Measurements from ENCODE around the gene DAAM1.

DAAM1 gene

DNA sequence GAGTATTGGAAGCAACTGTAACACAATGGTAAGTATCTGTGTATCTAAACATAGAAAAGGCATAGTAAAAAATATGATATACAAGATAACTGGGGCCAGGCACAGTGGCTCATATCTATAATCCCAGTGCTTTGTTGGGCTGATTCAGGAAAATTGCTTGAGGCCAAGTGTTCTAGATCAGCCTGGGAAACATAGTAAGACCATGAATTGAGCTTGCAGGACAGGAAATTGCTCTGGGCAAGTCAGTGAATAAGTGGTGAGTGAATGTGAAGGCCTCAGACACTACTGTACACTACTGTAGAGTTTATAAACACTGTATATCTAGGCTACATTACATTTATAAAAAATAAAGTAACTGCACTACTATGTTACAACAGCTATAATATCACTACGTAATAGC is 201.5 kb downstream of the DAAM1 start:
- TF ChIP-seq, protein P1, sequence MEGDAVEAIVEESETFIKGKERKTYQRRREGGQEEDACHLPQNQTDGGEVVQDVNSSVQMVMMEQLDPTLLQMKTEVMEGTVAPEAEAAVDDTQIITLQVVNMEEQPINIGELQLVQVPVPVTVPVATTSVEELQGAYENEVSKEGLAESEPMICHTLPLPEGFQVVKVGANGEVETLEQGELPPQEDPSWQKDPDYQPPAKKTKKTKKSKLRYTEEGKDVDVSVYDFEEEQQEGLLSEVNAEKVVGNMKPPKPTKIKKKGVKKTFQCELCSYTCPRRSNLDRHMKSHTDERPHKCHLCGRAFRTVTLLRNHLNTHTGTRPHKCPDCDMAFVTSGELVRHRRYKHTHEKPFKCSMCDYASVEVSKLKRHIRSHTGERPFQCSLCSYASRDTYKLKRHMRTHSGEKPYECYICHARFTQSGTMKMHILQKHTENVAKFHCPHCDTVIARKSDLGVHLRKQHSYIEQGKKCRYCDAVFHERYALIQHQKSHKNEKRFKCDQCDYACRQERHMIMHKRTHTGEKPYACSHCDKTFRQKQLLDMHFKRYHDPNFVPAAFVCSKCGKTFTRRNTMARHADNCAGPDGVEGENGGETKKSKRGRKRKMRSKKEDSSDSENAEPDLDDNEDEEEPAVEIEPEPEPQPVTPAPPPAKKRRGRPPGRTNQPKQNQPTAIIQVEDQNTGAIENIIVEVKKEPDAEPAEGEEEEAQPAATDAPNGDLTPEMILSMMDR (IDR thresholded peaks at IDR 0.05; ENCODE audit: low read depth, low read length): no peak
- in situ Hi-C loops (cut with HindIII; ENCODE audit: low sequenced_read_pairs): no loop called here
- DNase-seq (ENCODE audit: low read depth, low spot score): no peak
- no peak overlapping the region for H3K4me3 ChIP-seq (ENCODE audit: low read depth, low read length)

DNA sequence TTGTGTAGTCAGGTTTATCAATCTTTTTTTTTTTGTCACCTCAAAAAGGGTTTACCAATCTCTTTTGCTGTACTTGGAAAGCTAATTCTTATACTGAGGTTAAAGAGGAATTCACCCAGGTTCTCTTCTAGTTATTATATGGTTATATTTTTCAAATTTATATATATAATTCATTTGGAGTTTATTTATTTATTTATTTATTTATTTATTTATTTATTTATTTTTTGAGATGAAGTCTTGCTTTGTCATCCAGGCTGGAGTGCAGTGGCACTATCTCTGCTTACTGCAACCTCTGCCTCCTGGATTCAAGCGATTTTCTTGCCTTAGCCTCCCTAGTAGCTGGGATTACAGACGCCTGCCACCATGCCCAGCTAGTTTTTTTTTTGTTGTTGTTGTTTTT is 202.9 kb downstream of the DAAM1 start:
- in situ Hi-C loops (cut with HindIII; ENCODE audit: low sequenced_read_pairs): no loop called here
- no peak for DNase-seq (ENCODE audit: low read depth, low spot score)
- TF ChIP-seq, protein P1 (IDR thresholded peaks at IDR 0.05; ENCODE audit: low read depth, low read length): no peak
- no peak overlapping the region for H3K4me3 ChIP-seq (ENCODE audit: low read depth, low read length)

DNA sequence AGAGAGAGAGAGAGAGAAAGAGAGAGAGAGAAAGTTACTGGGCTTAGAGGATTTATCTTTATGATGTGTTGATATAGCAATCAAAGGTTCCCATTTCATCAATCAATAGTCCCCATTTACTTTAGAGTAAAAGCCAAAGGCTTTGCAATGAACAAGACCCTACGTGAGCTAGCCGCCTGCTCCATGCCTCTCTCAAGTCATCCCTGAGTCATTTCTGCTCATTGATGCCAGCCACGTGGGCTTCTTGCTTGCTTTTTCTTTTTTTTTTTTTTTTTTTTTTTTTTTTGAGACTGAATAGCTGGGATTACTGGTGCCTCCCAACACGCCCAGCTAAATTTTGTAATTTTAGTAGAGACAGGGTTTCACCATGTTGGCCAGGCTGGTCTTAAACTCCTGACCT is 205.8 kb downstream of the DAAM1 start:
- TF ChIP-seq, protein P1 (IDR thresholded peaks at IDR 0.05; ENCODE audit: low read depth, low read length): no peak
- DNase-seq (ENCODE audit: low read depth, low spot score): no peak
- in situ Hi-C loops (cut with HindIII; ENCODE audit: low sequenced_read_pairs): no loop called here
- H3K4me3 ChIP-seq (ENCODE audit: low read depth, low read length): no peak overlapping the region

DNA sequence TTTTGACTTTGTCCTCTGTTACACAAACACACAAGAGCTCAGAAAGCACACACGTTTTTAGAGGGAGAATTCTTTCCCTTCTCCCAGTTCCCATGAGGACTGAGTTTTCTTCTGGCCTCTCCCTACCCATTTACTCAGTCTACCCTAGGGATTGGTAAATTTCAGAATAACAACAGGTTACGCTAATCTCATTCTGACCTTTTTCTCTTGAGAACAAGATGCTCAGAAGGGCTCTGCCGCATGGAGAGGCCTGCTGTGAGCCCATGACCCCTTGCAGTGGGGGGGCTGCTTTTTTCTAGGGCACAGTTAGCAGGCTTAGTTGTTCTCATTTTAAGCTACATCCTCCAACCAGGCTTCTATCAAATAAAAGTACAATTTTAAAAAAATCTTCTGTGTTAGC is 207.2 kb downstream of the DAAM1 start:
- no peak overlapping the region for H3K4me3 ChIP-seq (ENCODE audit: low read depth, low read length)
- no peak for DNase-seq (ENCODE audit: low read depth, low spot score)
- in situ Hi-C loops (cut with HindIII; ENCODE audit: low sequenced_read_pairs): no loop called here
- TF ChIP-seq, protein P1 (IDR thresholded peaks at IDR 0.05; ENCODE audit: low read depth, low read length): no peak

DNA sequence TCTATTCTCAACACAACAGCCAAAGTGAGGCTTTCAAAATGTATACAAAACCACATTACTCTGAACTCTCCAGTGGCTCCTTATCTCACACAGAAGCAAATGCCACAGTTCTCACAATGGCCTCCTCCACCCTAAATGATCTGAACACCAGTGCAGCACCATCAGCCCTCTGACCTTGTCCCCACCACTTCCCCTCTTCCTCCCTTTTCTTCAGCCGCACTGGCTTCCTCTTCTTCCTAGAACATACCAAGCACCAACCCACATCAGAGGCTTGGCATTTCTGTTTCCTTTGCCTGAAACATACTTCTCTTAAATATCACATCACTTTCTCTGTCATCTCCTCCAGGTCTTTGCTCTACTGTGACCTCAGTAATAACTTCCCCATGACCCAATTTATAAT is 210.4 kb downstream of the DAAM1 start:
- TF ChIP-seq, protein P1 (IDR thresholded peaks at IDR 0.05; ENCODE audit: low read depth, low read length): no peak
- no peak for DNase-seq (ENCODE audit: low read depth, low spot score)
- no peak overlapping the region for H3K4me3 ChIP-seq (ENCODE audit: low read depth, low read length)
- in situ Hi-C loops (cut with HindIII; ENCODE audit: low sequenced_read_pairs): no loop called here

DNA sequence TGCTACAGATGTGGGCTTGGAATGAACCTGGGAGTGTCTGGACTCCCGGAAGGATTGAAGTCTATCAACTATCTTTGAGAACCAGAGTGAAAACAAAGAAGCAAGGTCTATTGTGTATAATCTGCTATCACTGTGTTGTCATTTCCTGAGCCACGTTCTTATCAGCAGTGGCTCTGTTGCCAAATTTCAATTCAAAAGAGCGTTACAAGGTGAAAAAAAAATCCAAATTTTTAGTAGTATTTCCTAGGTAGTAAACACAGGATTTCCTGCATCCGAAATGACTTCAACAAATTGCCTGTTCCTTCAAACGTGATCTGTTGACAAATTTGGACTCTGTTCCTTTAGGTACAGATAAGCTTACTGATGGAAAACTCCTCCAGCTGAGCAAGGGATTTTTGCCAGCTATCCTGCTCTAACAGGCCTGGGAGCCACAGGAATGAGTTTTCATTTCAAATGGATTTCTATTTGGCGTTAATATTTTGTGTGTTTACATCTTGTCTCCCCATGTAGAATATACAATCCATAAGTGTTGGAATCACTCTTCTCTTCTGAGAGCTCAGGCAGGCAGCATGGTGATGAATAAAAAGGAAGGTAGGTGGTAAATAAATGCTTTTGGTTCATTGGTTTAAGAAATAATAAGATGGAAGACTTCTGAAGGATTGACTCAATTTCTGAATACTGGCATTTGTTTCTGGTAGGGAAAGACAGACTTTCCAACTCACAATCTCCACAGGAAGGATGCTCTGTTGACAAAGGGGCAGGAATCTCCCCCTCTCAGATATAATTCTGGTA is 218.2 kb downstream of the DAAM1 start:
- TF ChIP-seq, protein P1 (IDR thresholded peaks at IDR 0.05; ENCODE audit: low read depth, low read length): no peak
- in situ Hi-C loops (cut with HindIII; ENCODE audit: low sequenced_read_pairs): no loop called here
- H3K4me3 ChIP-seq (ENCODE audit: low read depth, low read length): no peak overlapping the region
- peak; percentile 51 for DNase-seq (ENCODE audit: low read depth, low spot score)
